Measurements from ENCODE around the gene NOP14.

- peak; percentile 56 for TF ChIP-seq CTCF (IDR thresholded peaks at IDR 0.05)
- TF ChIP-seq EZH2 (IDR thresholded peaks at IDR 0.05; ENCODE audit: borderline replicate concordance, insufficient read depth, low read depth, low read length, poor library complexity, severe bottlenecking): no peak
Observed at GRCh38 chr4:2954358-2955185, 8.6 kb downstream of the NOP14 start.
